ENCODE measurements around the gene KIF5C.

KIF5C gene

GRCh38 chr2:149075853-149076252 lies 200.8 kb downstream of the KIF5C start:
- DNase-seq (ENCODE audit: insufficient read length, low spot score) (no peak), FAIRE-seq (no peak)
- no peak for TF ChIP-seq CTCF (IDR thresholded peaks at IDR 0.05; ENCODE audit: insufficient read depth, missing control alignments)

Measured in D721Med (cell line).